ENCODE measurements around the gene SYK. TPM values are rescaled to one million over a fixed set of nuclear protein-coding genes. Genes with fewer than 3 reads are reported as not detected.
"Not testable (repeated sequence)": the region's sequence is repeated elsewhere in the genome, so short reads cannot be mapped to it uniquely, and the experiment has no call there.

Gene SYK
- polyA plus RNA-seq (2012; rRNA removed) = not detected in 2 replicates
- not detected in 2 replicates for polyA plus RNA-seq (2012; cell fraction: cytosol; rRNA removed)
- not detected in 2 replicates for polyA plus RNA-seq (2012; cell fraction: nucleus; rRNA removed)

- Histone ChIP-seq H3K27ac (ENCODE audit: low read depth in 2 of 2, low read length in 1 of 2) (no peak within 1 kb of the TSS), H3K9me2 (no peaks in the 10 kb centered on the region), H3K79me2 (ENCODE audit: insufficient read depth) (no peaks in the 10 kb centered on the region), H3K27me3 (ENCODE audit: insufficient read depth) (no peaks in the 10 kb centered on the region), H3K4me1 (ENCODE audit: control insufficient read depth in 1 of 2, insufficient read depth in 2 of 2, low read depth in 1 of 2, low read length in 1 of 2) (peaks cover 0 to 10% of the 10 kb centered on the region in 2 experiments; a peak in 1 of 4 replicates), H3K9me3 (no peaks in the 10 kb centered on the region; the same call in 1 of the 2 replicates), H2AFZ (ENCODE audit: low read depth) (no peak within 1 kb of the TSS), H3K9ac (no peak within 1 kb of the TSS), H3F3A (replicated peaks; ENCODE audit: insufficient read depth) (no peaks in the 10 kb centered on the region), H3K36me3 (replicated peaks in 1 of 2; ENCODE audit: control insufficient read depth in 1 of 2, insufficient read depth in 2 of 2, low read length in 1 of 2) (no peaks in the 10 kb centered on the region), H4K20me1 (ENCODE audit: insufficient read depth) (no peaks in the 10 kb centered on the region), H3K4me3 (ENCODE audit: low read depth in 2 of 2, low read length in 1 of 2) (peak within 1 kb of the TSS in 1 of 2 experiments; percentile 46; a peak in 2 of 4 replicates), H3K4me2 (no peak within 1 kb of the TSS)
- ChIA-PET CTCF (interaction anchor here (0.7 to 1.2 kb wide), 7 partner anchors 8 to 574 kb away, joined by 3 to 6 read pairs (median 3); no protein-coding TSS in a partner anchor), POLR2A (no interaction called here)
- 9% methylated on average over 22 of the region's 64 CpGs for WGBS (ENCODE audit: low lambda C conversion rate)
- no peak for TF ChIP-seq YY1 (IDR thresholded peaks at IDR 0.05; ENCODE audit: low read depth)
- no peak for TF ChIP-seq GABPA (IDR thresholded peaks at IDR 0.05; ENCODE audit: low read depth)
- TF ChIP-seq IRF3 (IDR thresholded peaks at IDR 0.05; ENCODE audit: low read depth, low read length) = no peak
- no peak for TF ChIP-seq USF1 (IDR thresholded peaks at IDR 0.05; ENCODE audit: borderline replicate concordance, low read depth)
- TF ChIP-seq TAF1 (IDR thresholded peaks at IDR 0.05; ENCODE audit: borderline replicate concordance, low read depth, low read length) = no peak
- TF ChIP-seq RFX5 (IDR thresholded peaks at IDR 0.05; ENCODE audit: low read length) = no peak
- no peak for TF ChIP-seq USF2 (IDR thresholded peaks at IDR 0.05; ENCODE audit: borderline replicate concordance, low read depth, low read length)
- DNase-seq = peak; percentile 66
These were observed at the start of gene SYK for GRCh38 chr9:90801241-90801972. SYK (plus strand) TSS chr9:90801819; CDS start chr9:90843899, 42,080 bp downstream.

- H4K20me1 ChIP-seq (ENCODE audit: insufficient read depth); H3K9ac ChIP-seq; H3K4me3 ChIP-seq (ENCODE audit: low read depth in 2 of 2, low read length in 1 of 2); H3K27ac ChIP-seq (ENCODE audit: low read depth in 2 of 2, low read length in 1 of 2); H3K27me3 ChIP-seq (ENCODE audit: insufficient read depth); H3K9me3 ChIP-seq; H3K4me2 ChIP-seq; H3K79me2 ChIP-seq (ENCODE audit: insufficient read depth); H2AFZ ChIP-seq (ENCODE audit: low read depth); H3K4me1 ChIP-seq (ENCODE audit: control insufficient read depth in 1 of 2, insufficient read depth in 2 of 2, low read depth in 1 of 2, low read length in 1 of 2); H3F3A ChIP-seq (replicated peaks; ENCODE audit: insufficient read depth); DNase-seq; H3K9me2 ChIP-seq; POLR2A ChIA-PET; H3K36me3 ChIP-seq (replicated peaks in 1 of 2; ENCODE audit: control insufficient read depth in 1 of 2, insufficient read depth in 2 of 2, low read length in 1 of 2): not testable (repeated sequence)
- WGBS (ENCODE audit: low lambda C conversion rate) = 48% methylated on average over 11 of the region's 13 CpGs
- TF ChIP-seq RAD21 (IDR thresholded peaks at IDR 0.05; ENCODE audit: low read length) (peak; percentile 62), SMC3 (IDR thresholded peaks at IDR 0.05; ENCODE audit: low read depth, low read length) (peak; percentile 38; the same call in 1 of the 2 replicates), CTCF (IDR thresholded peaks at IDR 0.05) (peak; percentile 31)
- CTCF ChIA-PET = interaction anchor here (0.6 to 1.8 kb wide), 16 partner anchors 11 to 624 kb away, joined by 3 to 10 read pairs (median 3); partner anchors contain the start of gene DIRAS2
These were observed 45.9 kb upstream of the SYK start for GRCh38 chr9:90755514-90756371.

GRCh38 chr9:90760577-90760976, 41.0 kb upstream of the SYK start:
- H3K36me3 ChIP-seq (replicated peaks in 1 of 2; ENCODE audit: control insufficient read depth in 1 of 2, insufficient read depth in 2 of 2, low read length in 1 of 2); H3K27me3 ChIP-seq (ENCODE audit: insufficient read depth); H3K9ac ChIP-seq; H2AFZ ChIP-seq (ENCODE audit: low read depth); H3K4me3 ChIP-seq (ENCODE audit: low read depth in 2 of 2, low read length in 1 of 2); H3K4me2 ChIP-seq; H3K79me2 ChIP-seq (ENCODE audit: insufficient read depth); H3F3A ChIP-seq (replicated peaks; ENCODE audit: insufficient read depth); DNase-seq; CTCF ChIA-PET; H3K27ac ChIP-seq (ENCODE audit: low read depth in 2 of 2, low read length in 1 of 2); H3K9me3 ChIP-seq; H4K20me1 ChIP-seq (ENCODE audit: insufficient read depth); H3K9me2 ChIP-seq; H3K4me1 ChIP-seq (ENCODE audit: control insufficient read depth in 1 of 2, insufficient read depth in 2 of 2, low read depth in 1 of 2, low read length in 1 of 2); POLR2A ChIA-PET: not testable (repeated sequence)
- WGBS (ENCODE audit: low lambda C conversion rate) = 42% methylated on average over 14 of the region's 14 CpGs
